H1 (cell line): ENCODE results near the gene MAPKAP1. TPM values are rescaled to one million over a fixed set of nuclear protein-coding genes. Genes with fewer than 3 reads are reported as not detected.

Experiments used
- CTCF ChIP-seq, 3 experiments: IDR thresholded peaks; 1 replicate in 2 of 3; 2 replicates in 1 of 3; pipeline versions ENCODE4 v1.5.1 to v1.6.1; 2011; ENCODE audit warnings: low read length in 3 of 3, mild to moderate bottlenecking in 3 of 3, inconsistent platforms in 2 of 3, low read depth in 1 of 3, moderate library complexity in 1 of 3; ENCODE audit not compliant: insufficient read depth in 1 of 3; ENCODE audit errors: control extremely low read depth in 1 of 3
- EP300 ChIP-seq, 2 experiments: IDR thresholded peaks; 1 replicate in 1 of 2; 2 replicates in 1 of 2; pipeline ENCODE4 v1.6.1; 2011 to 2012; ENCODE audit warnings: low read depth in 2 of 2, low read length in 2 of 2, mild to moderate bottlenecking in 2 of 2, borderline replicate concordance in 1 of 2, inconsistent platforms in 1 of 2, moderate library complexity in 1 of 2
- FOSL1 ChIP-seq: IDR thresholded peaks from 2 replicates; pipeline ENCODE4 v1.6.1; 2011; ENCODE audit warnings: mild to moderate bottlenecking, low read depth, low read length, moderate library complexity; ENCODE audit not compliant: insufficient read depth
- GTF2F1 ChIP-seq: IDR thresholded peaks from 2 replicates; pipeline ENCODE4 v1.6.1; 2012; ENCODE audit warnings: low read depth, low read length, improper control_type of control experiment, borderline replicate concordance
- HDAC6 ChIP-seq: IDR thresholded peaks from one replicate; pipeline ENCODE4 v1.7.1; 2012; ENCODE audit warnings: low read depth, mild to moderate bottlenecking, inconsistent platforms, low read length, moderate library complexity
- KDM5A ChIP-seq: fragments of 200-600 bp; IDR thresholded peaks from 2 replicates; pipeline ENCODE4 v1.7.1; 2012; ENCODE audit warnings: mild to moderate bottlenecking, low read length, inconsistent platforms, mixed read lengths
- PHF8 ChIP-seq: fragments of 200-600 bp; sonication (generic); conservative IDR thresholded peaks from 2 replicates; pipeline ENCODE4 v1.7.1; 2012; ENCODE audit warnings: low read depth, mild to moderate bottlenecking, inconsistent platforms, low read length, moderate library complexity
- TAF7 ChIP-seq: optimal IDR thresholded peaks from 2 replicates; pipeline ENCODE3; 2011; ENCODE audit warnings: low read depth, mild to moderate bottlenecking, inconsistent platforms, low read length, moderate library complexity, borderline replicate concordance
- polyA plus RNA-seq, 7 experiments: library from polyadenylated mRNA; depleted of rRNA in 3 of 7; stranded (reverse) in 5 of 7; unstranded in 2 of 7; fragments of >200 nt in 5 of 7; fragments of 200-250 nt in 2 of 7; gene quantifications; 1 replicate in 5 of 7; 2 replicates in 1 of 7; 4 replicates in 1 of 7; pipeline versions ENCODE4 v1.2.1 to v1.2.3, GENCODE V29; 2011 to 2013; ENCODE audit warnings: missing spikeins in 2 of 7, mixed read lengths in 2 of 7
- total RNA-seq: library from RNA; stranded (reverse); fragmentation: NEBNext Ultra II Directional; extraction: Animal tissue kit (Norgen Biotek cat#: 25700); gene quantifications from 2 replicates; pipeline ENCODE4 v1.2.1, GENCODE V29; 2021

Gene MAPKAP1
- total and polyA plus RNA-seq, 2 of the 8 experiments (the other 6 are each of a cell fraction or from before 2014, with no cell fraction given): 79.2 to 140 TPM

GRCh38 chr9:125455132-125455531, 251.9 kb downstream of the MAPKAP1 start (continued):
- TF ChIP-seq CTCF (IDR thresholded peaks at IDR 0.05; ENCODE audit: control extremely low read depth in 1 of 3, insufficient read depth in 1 of 3, low read depth in 1 of 3, low read length in 3 of 3): no peak
- no peak for TF ChIP-seq TAF7
- TF ChIP-seq GTF2F1: no peak
- no peak for TF ChIP-seq EP300 (IDR thresholded peaks at IDR 0.05; ENCODE audit: borderline replicate concordance in 1 of 2, low read depth in 2 of 2, low read length in 2 of 2)
- no peak for TF ChIP-seq FOSL1
- TF ChIP-seq PHF8: no peak
- no peak for TF ChIP-seq HDAC6
- TF ChIP-seq KDM5A: no peak
